KOPT-K1 (cell line): ENCODE data around the gene HNRNPL.
"Not testable (repeated sequence)": the region's sequence is repeated elsewhere in the genome, so short reads cannot be mapped to it uniquely, and the experiment has no call there.

ENCODE experiments used
- H3K27ac ChIP-seq: fragments of 200-600 bp; sonication (generic); 2 replicates; pipeline ENCODE4 v1.5.1; 2016; ENCODE audit warnings: antibody characterized with exemption, mild to moderate bottlenecking, low read depth, low read length; ENCODE audit not compliant: poor library complexity, severe bottlenecking
- H3K36me3 ChIP-seq: fragments of 200-600 bp; sonication (generic); 2 replicates; pipeline ENCODE4 v1.5.1; 2017; ENCODE audit warnings: antibody characterized with exemption, mild to moderate bottlenecking, low read length, moderate library complexity; ENCODE audit not compliant: insufficient read depth
- H3K9me3 ChIP-seq: fragments of 200-600 bp; sonication (generic); 2 replicates; pipeline ENCODE4 v1.5.1; 2017; ENCODE audit warnings: antibody characterized with exemption, low read length, mild to moderate bottlenecking; ENCODE audit not compliant: insufficient read depth, poor library complexity, severe bottlenecking

The HNRNPL gene

DNA sequence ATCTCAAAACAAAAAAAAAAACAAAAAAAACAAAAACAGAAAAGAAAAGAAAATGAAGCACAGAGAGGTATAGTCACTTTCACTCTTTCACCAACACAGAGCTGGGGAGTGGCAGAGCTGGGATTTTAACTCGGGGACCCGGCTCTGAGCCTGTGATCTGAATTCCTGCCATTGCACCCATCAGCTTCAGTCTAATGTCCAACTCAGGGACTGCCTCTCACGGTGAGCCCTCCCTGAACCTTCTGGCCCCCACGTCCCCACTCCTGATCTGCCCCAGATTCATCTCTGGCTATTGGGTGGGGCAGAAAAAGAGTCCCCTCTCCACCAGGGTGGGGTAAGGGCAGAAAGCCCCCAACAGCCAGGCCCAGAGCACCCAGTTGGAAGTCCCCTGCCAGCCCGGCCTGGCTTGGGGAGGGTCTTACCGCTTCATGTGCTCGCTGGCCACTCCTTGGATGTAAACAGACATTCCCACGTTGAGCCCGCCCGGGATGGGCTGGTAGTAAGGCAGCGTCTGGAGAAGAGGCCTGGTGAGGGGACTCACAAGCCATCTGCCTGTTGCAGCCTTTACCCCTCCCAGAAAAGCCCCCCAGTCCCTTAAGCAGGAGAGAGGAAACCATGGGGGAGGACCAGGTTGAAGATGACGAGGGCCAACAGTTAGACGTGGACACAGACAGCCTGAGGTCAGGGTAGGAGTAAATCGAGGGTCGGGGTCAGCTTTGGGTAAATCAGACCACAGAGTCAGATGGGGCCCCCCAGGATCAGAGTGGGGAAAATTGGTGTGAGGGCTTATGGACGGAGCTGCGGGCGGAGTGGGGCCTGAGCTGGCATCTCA lies 37.6 kb downstream of the HNRNPL start:
- no peaks in the 10 kb centered on the region for H3K9me3 ChIP-seq
- peaks cover 23% of the 10 kb centered on the region for H3K36me3 ChIP-seq
- H3K27ac ChIP-seq: no peak overlapping the region

DNA sequence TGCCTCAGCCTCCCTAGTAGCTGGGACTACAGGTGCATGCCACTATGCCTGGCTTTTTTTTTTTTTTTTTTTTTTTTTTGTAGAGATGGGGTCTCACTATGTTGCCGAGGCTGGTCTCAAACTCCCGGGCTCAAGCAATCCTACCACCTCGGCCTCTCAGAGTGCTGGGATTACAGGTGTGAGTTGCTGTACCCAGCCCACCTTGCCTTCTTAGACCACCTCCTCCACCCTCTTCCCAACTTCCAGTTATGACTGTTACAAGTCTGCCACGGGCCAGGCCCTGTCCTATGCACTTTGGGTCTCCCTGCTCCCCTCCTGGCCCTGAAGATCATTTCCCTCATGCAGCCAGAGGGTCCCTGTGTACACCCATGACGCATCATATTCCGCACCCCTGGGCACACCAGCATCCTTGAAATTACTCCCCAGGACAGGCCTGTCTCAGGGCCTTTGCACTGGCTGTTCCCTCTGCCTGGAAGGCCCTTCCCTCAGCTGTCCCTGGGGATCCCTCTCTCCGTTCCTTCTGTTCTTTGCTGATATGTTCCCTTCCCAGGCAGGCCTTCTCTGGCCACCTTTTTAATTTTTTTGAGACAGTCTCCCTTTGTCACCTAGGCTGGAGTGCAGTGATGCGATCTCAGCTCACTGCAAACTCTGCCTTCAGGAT lies 40.1 kb downstream of the HNRNPL start:
- Histone ChIP-seq H3K27ac (no peak overlapping the region), H3K9me3 (no peaks in the 10 kb centered on the region), H3K36me3 (no peaks in the 10 kb centered on the region)

DNA sequence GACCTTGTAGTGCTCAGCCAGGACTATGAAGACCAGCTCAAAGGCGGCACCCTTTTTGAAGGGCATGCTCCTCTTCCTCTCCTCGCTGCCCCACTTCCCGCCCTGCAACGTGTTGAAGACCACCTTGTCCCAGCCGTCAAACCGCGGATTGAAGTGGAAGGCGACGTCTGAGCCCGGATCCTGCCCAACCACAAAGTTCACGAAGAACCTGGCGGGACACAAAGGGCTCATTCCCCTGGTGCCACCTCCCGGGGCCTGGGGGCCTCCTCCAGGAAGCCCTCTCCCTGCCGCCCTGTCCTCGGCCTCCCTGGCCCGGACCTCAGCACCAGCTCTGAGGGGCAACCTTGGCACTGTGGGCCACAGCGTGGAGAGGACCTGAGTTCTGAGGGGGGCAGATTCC lies 41.0 kb downstream of the HNRNPL start:
- Histone ChIP-seq H3K36me3 (no peaks in the 10 kb centered on the region), H3K9me3 (no peaks in the 10 kb centered on the region), H3K27ac (no peak overlapping the region)

DNA sequence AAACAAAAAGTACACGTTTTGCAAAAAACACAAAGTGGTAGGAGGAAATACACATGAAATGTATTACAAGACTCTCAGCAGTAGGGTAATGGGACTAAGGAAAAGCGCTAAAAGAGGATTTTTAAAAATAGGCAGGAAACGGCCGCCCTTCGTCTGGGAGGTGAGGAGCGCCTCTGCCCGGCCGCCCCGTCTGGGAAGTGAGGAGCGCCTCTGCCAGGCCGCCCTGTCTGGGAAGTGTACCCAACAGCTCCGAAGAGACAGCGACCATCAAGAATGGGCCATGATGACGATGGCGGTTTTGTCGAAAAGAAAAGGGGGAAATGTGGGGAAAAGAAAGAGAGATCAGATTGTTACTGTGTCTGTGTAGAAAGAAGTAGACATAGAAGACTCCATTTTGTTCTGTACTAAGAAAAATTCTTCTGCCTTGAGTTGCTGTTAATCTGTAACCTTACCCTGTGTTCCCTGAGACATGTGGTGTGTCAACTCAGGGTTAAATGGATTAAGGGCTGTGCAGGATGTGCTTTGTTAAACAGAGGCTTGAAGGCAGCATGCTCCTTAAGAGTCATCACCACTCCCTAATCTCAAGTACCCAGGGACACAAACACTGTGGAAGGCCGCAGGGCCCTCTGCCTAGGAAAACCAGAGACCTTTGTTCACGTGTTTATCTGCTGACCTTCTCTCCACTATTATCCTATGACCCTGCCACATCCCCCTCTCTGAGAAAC lies 42.2 kb downstream of the HNRNPL start:
- not testable (repeated sequence) for H3K9me3 ChIP-seq, H3K36me3 ChIP-seq, H3K27ac ChIP-seq

DNA sequence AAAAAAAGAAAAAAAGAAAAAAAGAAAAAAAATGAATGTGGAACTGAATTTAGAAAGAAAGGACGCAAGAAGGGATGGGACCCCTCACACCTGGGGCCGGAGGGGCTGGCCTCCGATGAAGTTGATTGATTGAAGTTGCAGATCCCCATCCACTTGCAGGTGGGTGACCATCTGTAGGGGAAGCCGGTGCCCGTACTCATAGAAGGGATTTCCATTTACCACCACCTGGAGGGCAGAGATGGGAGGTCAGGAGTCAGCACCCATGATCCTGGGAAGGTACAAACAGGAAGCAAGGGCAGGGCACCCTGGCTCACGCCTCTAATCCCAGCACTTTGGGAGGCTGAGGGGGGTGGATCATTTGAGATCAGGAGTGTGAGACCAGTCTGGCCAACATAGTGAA lies 43.4 kb downstream of the HNRNPL start:
- Histone ChIP-seq H3K27ac (no peak overlapping the region), H3K9me3 (no peaks in the 10 kb centered on the region), H3K36me3 (no peaks in the 10 kb centered on the region)

DNA sequence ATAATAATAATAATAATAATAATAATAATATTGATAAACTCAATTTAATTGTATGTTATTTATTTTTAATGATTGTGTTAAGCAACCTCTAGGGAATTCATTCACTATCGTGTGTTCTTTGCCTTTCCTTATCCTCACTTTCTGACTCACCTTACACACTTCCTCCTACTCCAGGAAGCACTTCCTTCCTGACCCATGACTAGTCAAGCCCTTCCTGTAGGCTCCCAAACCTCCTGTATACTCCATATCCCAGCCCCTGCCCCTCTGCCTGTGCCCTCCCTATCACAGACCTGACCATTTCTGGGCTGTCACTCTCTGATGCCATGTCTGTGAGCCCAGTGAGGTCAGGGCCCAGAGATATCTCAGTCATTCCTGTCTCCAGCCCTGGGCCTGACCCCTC lies 44.6 kb downstream of the HNRNPL start:
- H3K27ac ChIP-seq: no peak overlapping the region

DNA sequence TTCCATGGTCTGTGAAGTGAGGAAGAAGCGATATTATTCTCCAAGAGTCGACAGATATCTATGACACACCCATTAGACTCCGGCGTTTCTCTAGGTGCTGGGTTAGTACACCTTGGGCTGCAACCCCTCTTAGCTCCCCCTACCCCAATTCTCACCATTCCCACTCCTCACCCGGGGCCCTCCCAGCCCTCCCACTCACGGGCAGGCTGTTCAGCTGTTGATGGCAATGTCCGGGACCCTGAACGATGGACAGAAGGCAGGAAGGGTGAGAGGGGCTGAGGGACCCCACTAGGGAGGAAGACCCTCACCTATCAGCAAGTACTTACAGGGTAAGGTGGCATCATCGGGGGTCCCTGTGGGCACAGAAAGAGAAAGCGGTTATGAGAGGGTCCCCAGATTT lies 46.2 kb downstream of the HNRNPL start:
- H3K9me3 ChIP-seq: no peaks in the 10 kb centered on the region
- H3K27ac ChIP-seq: no peak overlapping the region
- no peaks in the 10 kb centered on the region for H3K36me3 ChIP-seq

More for the DNA sequence above, 44.6 kb downstream of the HNRNPL start:
- Histone ChIP-seq H3K9me3 (no peaks in the 10 kb centered on the region), H3K36me3 (no peaks in the 10 kb centered on the region)

DNA sequence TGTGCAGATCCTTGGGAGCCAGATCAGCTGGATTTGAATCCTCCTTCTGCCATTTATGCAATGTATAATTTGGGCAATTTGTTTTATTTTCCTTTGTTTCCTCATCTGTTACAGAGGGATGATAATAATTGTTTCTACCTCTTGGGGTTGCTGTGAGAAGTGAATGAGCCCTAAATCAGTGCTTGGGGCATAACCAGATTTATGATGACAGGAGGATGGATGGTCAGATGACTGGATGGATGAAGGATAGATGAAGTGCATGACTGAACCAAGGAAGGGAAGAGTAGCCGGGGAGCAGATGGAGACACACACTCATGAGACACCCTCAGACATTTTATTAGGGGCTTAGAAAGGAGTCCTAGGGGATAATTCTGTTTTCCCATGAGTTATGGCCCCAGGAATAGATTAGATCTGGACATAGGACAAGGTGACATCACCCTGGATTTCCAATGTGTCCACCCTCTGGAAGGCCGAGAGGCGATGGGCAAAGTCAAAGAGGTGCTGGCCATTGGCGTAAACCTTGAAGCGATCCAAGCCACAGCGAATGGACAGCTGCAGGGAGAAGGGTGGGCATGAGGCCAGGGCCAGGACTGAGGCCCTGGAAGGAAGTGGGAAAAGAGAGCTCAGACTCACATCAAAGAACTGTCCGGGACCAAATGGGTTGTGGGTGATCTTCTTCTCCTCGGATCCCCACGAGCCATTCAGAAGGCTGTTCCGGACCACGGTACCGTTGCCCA lies 48.3 kb downstream of the HNRNPL start:
- no peak overlapping the region for H3K27ac ChIP-seq
- H3K9me3 ChIP-seq: no peaks in the 10 kb centered on the region
- no peaks in the 10 kb centered on the region for H3K36me3 ChIP-seq

DNA sequence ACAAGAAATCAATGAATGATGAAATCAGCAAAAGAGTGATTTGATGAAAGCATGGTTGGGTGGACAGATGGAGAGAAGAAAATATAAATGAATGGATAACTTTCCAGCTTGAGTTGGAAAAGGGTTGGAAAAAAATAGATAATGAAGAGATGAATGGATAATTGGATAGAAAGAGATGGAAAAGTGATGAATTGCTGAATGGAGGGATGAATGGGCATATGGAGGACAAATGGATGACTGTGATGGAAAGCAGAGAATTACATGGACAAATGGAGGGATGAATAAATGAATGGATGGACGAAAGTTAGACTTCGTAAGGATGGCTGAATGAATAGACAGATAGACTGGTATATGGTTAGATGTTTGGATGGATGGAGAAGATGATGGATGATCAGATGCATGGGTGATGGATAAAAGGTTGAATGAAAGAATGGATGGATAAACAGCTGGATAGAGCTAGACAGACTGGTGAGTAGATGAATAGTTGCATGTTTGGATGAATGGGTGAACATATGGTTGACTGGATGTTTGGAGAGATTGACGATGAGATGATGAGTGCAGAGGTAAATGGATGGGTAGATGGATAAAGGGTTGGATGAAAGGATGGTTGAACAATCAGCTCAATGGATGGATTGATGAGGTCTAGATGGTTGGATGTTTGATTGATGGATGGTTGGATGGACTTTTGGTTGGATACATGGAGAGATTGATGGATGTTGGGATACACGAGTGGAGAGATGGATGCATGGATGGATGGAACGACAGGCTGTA lies 49.0 kb downstream of the HNRNPL start:
- H3K36me3 ChIP-seq: no peaks in the 10 kb centered on the region
- no peak overlapping the region for H3K27ac ChIP-seq
- no peaks in the 10 kb centered on the region for H3K9me3 ChIP-seq

DNA sequence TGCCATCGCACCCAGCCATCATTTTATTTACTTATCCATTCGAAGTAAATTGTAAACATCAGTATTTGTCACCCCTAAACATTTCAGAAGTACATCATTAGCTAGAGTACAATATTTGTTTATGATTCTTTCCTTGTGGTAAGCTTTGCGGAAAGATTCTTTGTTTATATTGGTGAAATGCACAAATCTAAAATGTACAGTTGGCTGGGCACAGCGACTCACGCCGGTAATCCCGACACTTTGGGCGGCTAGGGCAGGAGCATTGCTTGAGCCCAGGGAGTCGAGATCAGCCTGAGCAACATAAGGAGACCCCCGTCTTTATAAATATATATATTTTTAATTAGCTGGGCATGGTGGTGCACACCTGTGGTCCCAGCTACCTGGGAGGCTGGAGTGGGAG lies 50.7 kb downstream of the HNRNPL start:
- no peaks in the 10 kb centered on the region for H3K9me3 ChIP-seq
- H3K36me3 ChIP-seq: no peaks in the 10 kb centered on the region
- H3K27ac ChIP-seq: no peak overlapping the region

DNA sequence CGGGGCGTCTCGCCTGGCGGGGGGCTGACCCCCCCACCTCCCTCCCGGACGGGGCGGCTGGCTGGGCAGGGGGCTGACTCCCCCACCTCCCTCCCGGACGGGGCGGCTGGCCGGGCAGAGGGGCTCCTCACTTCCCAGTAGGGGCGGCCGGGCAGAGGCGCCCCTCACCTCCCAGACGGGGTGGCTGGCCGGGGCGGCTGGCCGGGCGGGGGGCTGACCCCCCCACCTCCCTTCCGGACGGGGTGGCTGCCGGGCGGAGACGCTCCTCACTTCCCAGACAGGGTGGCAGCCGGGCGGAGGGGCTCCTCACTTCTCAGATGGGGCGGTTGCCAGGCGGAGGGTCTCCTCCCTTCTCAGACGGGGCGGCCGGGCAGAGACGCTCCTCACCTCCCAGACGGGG lies 52.0 kb downstream of the HNRNPL start:
- not testable (repeated sequence) for H3K9me3 ChIP-seq, H3K36me3 ChIP-seq

DNA sequence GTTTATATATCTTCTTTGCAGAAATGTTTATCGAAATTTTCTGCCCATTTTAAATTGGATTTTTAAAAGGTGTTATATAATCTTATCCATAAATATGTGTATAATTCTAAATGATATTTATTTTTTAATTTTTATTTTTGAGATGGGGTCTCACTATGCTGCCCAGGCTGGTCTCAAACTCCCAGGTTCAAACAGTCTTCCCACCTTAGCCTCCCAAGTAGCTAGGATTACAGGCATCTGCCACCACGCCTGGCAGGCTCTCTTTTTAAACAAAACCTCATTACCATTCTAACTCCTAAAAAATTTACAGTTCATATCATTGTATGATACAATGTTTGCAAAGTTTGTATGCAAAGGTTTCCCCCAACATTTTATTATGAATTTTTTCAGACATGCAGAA lies 53.6 kb downstream of the HNRNPL start:
- no peaks in the 10 kb centered on the region for H3K36me3 ChIP-seq
- no peak overlapping the region for H3K27ac ChIP-seq
- no peaks in the 10 kb centered on the region for H3K9me3 ChIP-seq

More for the DNA sequence above, 52.0 kb downstream of the HNRNPL start:
- not testable (repeated sequence) for H3K27ac ChIP-seq

DNA sequence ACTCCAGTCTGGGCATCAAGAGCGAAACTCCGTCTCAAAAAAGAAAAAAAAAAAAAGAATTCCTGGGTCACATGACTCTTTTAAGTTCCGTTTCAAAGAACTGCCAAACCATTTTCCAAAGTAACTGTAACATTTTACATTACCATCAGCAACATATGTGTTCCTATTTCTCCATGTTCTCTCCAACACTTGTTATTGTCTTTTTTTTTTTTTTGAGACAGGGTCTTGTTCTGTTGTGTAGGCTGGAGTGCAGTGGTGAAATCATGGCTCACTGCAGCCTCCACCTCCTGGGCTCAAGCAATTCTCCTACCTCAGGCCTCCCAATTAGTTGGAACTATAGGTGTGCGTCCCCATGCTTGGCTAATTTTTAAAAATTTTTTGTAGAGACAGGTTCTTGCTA lies 54.2 kb downstream of the HNRNPL start:
- H3K27ac ChIP-seq: no peak overlapping the region
- no peaks in the 10 kb centered on the region for H3K36me3 ChIP-seq
- no peaks in the 10 kb centered on the region for H3K9me3 ChIP-seq

DNA sequence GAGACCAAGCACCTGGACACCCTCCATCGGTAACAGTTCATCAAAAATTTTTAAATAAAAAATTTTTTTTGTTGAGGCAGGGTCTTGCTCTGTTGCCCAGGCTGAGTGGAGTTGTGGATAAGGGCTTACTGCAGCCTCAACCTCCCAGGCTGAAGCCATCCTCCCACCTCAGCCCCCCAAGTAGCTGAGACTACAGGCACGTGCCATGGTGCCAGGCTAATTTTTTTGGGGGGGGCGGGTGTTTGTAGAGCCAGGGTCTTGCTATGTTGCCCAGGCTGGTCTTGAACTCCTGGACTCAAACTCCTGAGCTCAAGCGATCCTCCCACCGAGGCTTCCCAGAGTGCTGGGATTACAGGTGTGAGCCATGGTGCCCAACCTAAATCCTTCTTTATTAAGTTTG lies 56.1 kb downstream of the HNRNPL start:
- H3K27ac ChIP-seq: no peak overlapping the region

More for the DNA sequence above, 56.1 kb downstream of the HNRNPL start:
- Histone ChIP-seq H3K9me3 (no peaks in the 10 kb centered on the region), H3K36me3 (no peaks in the 10 kb centered on the region)
